Activated CD4-positive, alpha-beta memory T cell treated with anti-CD3 and anti-CD28 coated beads for 36 hours (primary cell): ENCODE data around the gene KIAA1549. TPM values are rescaled to one million over a fixed set of nuclear protein-coding genes. Genes with fewer than 3 reads are reported as not detected.

Experiments used
- CTCF ChIA-PET: fragments of 350-600 bp; sonication (Branson Sonifier 250); formaldehyde crosslinking; loops from one replicate; lab custom pipeline; 2021; ENCODE audit warnings: antibody characterized with exemption, inconsistent platforms; lab: Charles Lee
- POLR2A ChIA-PET: fragments of 350-600 bp; sonication (Branson Sonifier 250); formaldehyde crosslinking; loops from one replicate; lab custom pipeline; 2021; ENCODE audit warnings: antibody characterized with exemption; lab: Charles Lee
- DNase-seq: peaks from one replicate; pipeline ENCODE4 v3.0.0-alpha.2; 2020
- H3K27ac Mint-ChIP-seq: one replicate; pipeline ENCODE4 v1.8.0; 2021; ENCODE audit warnings: mixed read lengths
- H3K27me3 Mint-ChIP-seq: one replicate; pipeline ENCODE4 v1.8.0; 2021; ENCODE audit warnings: mixed read lengths
- H3K36me3 Mint-ChIP-seq: one replicate; pipeline ENCODE4 v1.8.0; 2021; ENCODE audit warnings: mixed read lengths
- H3K4me1 Mint-ChIP-seq: one replicate; pipeline ENCODE4 v1.8.0; 2021; ENCODE audit warnings: low read depth, mixed read lengths
- H3K4me3 Mint-ChIP-seq: one replicate; pipeline ENCODE4 v1.8.0; 2021; ENCODE audit warnings: mild to moderate bottlenecking, mixed read lengths
- H3K9me3 Mint-ChIP-seq: one replicate; pipeline ENCODE4 v1.8.0; 2021; ENCODE audit warnings: mixed read lengths
- intact Hi-C: fragments of 100-400 bp; cut with micrococcal nuclease; formaldehyde crosslinking; loops from one replicate; pipeline ENCODE4 v1.15.1; 2023
- total RNA-seq, 2 experiments: library from RNA; stranded (reverse); gene quantifications; one replicate each; pipeline ENCODE4 v1.2.3, GENCODE V29; 2021

Gene KIAA1549
- total RNA-seq, 2 experiments from 2014 or later: 0.85 to 0.95 TPM

DNA sequence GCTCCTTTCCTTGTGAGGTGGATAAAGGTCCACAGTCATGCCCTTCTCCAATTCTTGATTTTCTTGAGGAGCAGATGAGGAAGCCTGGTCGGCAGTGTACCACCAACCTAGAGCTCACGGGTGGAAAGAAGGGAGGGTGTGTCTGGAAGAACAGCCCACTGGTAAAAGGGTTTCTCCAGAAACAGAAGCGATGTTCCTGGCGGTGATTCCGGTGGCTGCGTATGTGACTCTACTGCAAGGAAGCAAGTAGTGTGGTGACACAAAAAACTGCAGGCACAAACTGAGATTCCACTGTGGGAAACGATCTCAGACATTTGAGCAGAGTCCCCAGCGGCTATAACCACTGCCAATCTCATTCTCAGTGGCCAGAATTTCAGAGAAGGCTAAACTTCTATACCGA lies 117.3 kb downstream of the KIAA1549 start:
- peak overlapping the region; percentile 57 for H3K27ac Mint-ChIP-seq
- CTCF ChIA-PET: interaction anchor here (0.8 to 1.0 kb wide), 2 partner anchors 13 to 36 kb away, joined by 3 read pairs; no protein-coding TSS in a partner anchor

GRCh38 chr7:138861051-138861450 lies 120.1 kb downstream of the KIAA1549 start:
- no peak overlapping the region for H3K4me3 Mint-ChIP-seq
- peaks cover 2% of the 10 kb centered on the region for H3K36me3 Mint-ChIP-seq
- intact Hi-C loops: loop anchor here (10.0 kb wide), 1 partner anchor 236 kb away; no protein-coding TSS in a partner anchor
- peaks cover 1% of the 10 kb centered on the region for H3K27me3 Mint-ChIP-seq
- peaks cover 20% of the 10 kb centered on the region for H3K4me1 Mint-ChIP-seq
- H3K9me3 Mint-ChIP-seq: peaks cover 9% of the 10 kb centered on the region
- H3K27ac Mint-ChIP-seq: no peak overlapping the region
- CTCF ChIA-PET: interaction anchor here (0.6 to 1.6 kb wide), 2 partner anchors 320 to 699 kb away, joined by 3 to 7 read pairs; no protein-coding TSS in a partner anchor
- no peak for DNase-seq
- POLR2A ChIA-PET: no interaction called here

More for the DNA sequence above, 117.3 kb downstream of the KIAA1549 start:
- Mint-ChIP-seq H3K4me1 (peaks cover 21% of the 10 kb centered on the region), H3K4me3 (no peak overlapping the region), H3K36me3 (no peaks in the 10 kb centered on the region), H3K27me3 (peaks cover 1% of the 10 kb centered on the region), H3K9me3 (no peaks in the 10 kb centered on the region)
- POLR2A ChIA-PET: no interaction called here
- DNase-seq: no peak
- intact Hi-C loops: loop anchor here (2.0 to 10.0 kb wide), 2 partner anchors 111 to 239 kb away; no protein-coding TSS in a partner anchor

DNA sequence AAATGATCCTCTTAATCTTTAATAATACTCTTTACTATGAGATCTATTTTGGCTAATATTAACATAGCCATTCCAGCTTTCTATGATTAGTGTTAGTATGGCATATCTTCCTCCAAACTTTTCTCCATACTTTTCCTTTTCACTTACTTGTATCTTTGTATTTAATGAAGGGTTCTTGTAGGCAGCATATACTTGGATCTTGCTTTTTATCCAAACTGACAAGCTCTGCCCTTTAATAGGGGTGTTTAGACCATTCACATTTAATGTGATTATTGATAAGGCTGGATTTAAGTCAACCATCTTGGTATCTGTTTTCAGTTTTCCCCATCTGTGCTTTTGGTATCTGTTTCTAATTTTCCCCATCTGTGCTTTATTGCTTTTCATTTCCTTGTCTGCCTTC lies 123.5 kb downstream of the KIAA1549 start:
- Mint-ChIP-seq H3K36me3 (peaks cover 2% of the 10 kb centered on the region), H3K9me3 (peaks cover 9% of the 10 kb centered on the region), H3K27me3 (peaks cover 5% of the 10 kb centered on the region), H3K27ac (no peak overlapping the region), H3K4me1 (peaks cover 9% of the 10 kb centered on the region), H3K4me3 (no peak overlapping the region)
- DNase-seq: no peak
- intact Hi-C loops: no loop called here
- ChIA-PET POLR2A (no interaction called here), CTCF (interaction anchor here (1.6 kb wide), 1 partner anchor 119 kb away, joined by 3 read pairs; no protein-coding TSS in a partner anchor)

DNA sequence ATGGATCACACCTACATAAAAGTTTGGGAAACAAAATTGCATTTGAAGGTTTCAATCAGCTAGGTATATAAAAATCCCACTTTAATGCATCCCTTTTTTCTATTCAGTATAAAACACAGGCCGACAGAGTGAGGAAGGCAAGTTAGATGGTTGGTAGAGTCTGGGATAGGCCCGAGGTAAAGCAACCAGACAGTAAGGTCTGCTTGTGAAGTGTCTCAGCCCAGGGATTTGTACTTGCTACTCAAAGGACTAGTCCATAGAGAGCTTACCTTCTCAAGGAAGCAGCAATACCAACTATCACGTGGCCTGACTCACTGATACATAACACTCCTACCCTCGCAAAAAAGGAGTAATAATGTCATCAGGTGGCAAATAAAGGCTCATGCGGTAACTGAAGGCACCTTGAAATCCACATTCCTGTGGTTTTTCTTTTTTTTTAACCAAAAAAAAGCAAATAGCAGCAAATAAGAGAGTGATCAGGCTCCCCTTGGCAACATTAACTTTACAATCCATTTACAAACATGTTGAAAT lies 127.0 kb downstream of the KIAA1549 start:
- ChIA-PET CTCF (no interaction called here), POLR2A (no interaction called here)
- Mint-ChIP-seq H3K27me3 (peaks cover 9% of the 10 kb centered on the region), H3K36me3 (peaks cover 5% of the 10 kb centered on the region), H3K9me3 (peaks cover 12% of the 10 kb centered on the region), H3K4me3 (no peak overlapping the region), H3K4me1 (peaks cover 9% of the 10 kb centered on the region), H3K27ac (no peak overlapping the region)
- DNase-seq: no peak
- intact Hi-C loops: no loop called here

DNA sequence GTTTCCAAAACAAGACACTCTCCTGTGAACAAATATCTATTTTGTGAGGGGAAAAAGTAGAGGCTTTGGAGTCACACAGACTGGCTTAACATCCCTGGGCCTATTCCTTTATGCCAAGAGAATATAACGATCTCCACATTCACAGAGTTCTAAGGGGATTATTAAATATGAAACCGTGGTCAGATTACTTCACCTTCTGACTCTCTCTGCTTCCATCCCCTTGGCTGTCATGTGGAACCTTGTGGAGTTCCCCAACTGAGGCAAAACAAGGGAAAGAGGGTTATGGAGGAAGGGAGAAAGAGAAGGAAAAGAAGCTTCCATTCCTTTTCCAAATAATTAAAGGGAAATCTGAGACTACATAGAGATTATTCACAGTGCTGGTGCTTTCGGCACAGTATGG lies 127.7 kb downstream of the KIAA1549 start:
- Mint-ChIP-seq H3K4me3 (no peak overlapping the region), H3K9me3 (peaks cover 12% of the 10 kb centered on the region), H3K36me3 (peaks cover 5% of the 10 kb centered on the region), H3K27me3 (peaks cover 8% of the 10 kb centered on the region), H3K4me1 (peaks cover 9% of the 10 kb centered on the region), H3K27ac (no peak overlapping the region)
- intact Hi-C loops: no loop called here
- no peak for DNase-seq
- ChIA-PET CTCF (no interaction called here), POLR2A (no interaction called here)

DNA sequence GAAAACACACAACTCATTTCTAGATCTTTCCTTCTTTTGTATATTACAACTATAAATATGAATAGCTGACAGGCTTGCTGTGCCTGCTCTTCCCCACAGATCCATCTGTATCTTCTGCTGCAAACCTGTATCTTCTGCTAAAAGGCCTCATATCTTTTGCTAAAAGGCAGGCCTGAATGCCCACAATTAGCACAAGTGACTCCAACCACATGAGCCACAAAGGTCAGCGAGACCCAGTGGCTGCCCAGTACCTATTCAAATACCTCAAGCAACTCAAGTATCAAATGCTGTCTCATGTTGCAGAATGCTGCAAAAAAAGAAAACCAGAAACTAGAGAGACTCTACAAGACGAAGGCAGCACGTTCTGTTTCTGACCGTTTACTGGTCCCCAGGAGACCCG lies 128.7 kb downstream of the KIAA1549 start:
- no peak for DNase-seq
- CTCF ChIA-PET: no interaction called here
- POLR2A ChIA-PET: no interaction called here
- H3K4me3 Mint-ChIP-seq: no peak overlapping the region
- no peak overlapping the region for H3K27ac Mint-ChIP-seq
- H3K4me1 Mint-ChIP-seq: peaks cover 9% of the 10 kb centered on the region
- H3K9me3 Mint-ChIP-seq: peaks cover 4% of the 10 kb centered on the region
- intact Hi-C loops: no loop called here
- peaks cover 4% of the 10 kb centered on the region for H3K36me3 Mint-ChIP-seq
- H3K27me3 Mint-ChIP-seq: peaks cover 8% of the 10 kb centered on the region

DNA sequence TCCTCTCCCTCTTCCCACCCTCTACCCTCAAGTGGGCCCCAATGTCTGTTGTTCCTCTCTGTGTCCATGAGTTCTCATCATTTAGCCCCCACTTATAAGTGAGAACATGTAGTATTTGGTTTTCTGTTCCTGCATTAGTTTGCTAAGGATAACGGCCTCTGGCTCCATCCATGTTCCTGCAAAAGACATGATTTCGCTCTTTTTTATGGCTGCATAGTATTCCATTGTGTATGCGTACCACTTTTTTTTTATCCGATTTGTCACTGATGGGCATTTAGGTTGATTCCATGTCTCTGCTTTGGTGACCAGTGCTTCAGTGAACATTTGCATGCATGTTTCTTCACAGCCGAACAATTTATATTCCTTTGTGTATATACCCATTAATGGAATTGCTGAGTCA lies 131.5 kb downstream of the KIAA1549 start:
- CTCF ChIA-PET: no interaction called here
- Mint-ChIP-seq H3K27me3 (peaks cover 6% of the 10 kb centered on the region), H3K4me1 (peaks cover 9% of the 10 kb centered on the region), H3K4me3 (no peak overlapping the region), H3K36me3 (peaks cover 4% of the 10 kb centered on the region), H3K27ac (no peak overlapping the region), H3K9me3 (peaks cover 4% of the 10 kb centered on the region)
- intact Hi-C loops: no loop called here
- DNase-seq: no peak
- POLR2A ChIA-PET: no interaction called here

DNA sequence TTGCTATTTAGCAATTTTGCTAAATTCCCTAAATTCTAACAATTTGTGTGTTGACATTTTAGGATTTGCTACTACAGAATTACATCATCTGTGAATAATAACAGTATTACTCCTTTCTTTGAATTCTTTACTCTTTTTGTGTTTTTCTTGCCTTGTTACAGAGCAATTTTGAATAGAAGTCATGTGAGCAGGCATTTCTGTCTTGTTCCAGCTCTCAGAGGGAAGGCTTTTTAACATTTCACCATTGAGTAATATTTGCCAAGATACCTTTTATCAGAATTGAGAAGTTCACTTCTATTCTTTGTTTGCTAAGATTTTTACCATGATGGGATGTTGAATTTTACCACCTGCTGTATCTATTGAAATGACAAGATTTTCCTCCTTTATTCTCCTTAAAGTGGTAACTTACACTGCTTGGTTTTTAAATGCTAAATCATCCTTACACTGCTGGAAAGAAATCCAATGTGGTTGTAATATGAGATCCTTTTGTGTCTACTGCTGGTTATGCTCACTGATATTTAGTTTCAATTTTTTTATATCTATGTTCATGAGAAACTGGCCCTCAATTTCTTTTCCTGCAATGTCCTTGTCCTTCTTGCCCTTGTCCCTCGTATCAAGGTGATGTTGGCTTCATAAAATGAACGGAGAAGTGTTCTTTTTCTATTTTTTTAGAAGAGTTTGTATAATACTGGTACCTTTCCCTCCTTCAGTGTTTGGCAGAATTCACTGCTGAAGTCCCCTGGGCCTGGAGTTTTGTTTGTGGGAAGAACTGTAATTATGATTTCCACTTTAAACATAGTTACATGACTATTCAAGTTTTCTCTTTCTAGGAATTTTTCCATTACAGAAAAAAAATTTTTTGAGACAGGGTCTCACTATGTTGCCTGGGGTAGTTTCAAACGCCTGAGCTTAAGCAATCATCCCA lies 132.9 kb downstream of the KIAA1549 start:
- Mint-ChIP-seq H3K27ac (no peak overlapping the region), H3K4me1 (peaks cover 3% of the 10 kb centered on the region), H3K9me3 (peaks cover 4% of the 10 kb centered on the region), H3K27me3 (peaks cover 5% of the 10 kb centered on the region), H3K36me3 (peaks cover 4% of the 10 kb centered on the region), H3K4me3 (no peak overlapping the region)
- DNase-seq: no peak
- intact Hi-C loops: no loop called here
- POLR2A ChIA-PET: no interaction called here
- CTCF ChIA-PET: no interaction called here

- ChIA-PET CTCF (no interaction called here), POLR2A (no interaction called here)
- Mint-ChIP-seq H3K4me1 (no peaks in the 10 kb centered on the region), H3K4me3 (no peak overlapping the region), H3K27me3 (peaks cover 6% of the 10 kb centered on the region), H3K9me3 (peaks cover 4% of the 10 kb centered on the region), H3K36me3 (peaks cover 4% of the 10 kb centered on the region), H3K27ac (no peak overlapping the region)
- no peak for DNase-seq
- intact Hi-C loops: no loop called here
Measured at GRCh38 chr7:138845711-138846110, 135.5 kb downstream of the KIAA1549 start.

- ChIA-PET CTCF (no interaction called here), POLR2A (no interaction called here)
- no peaks in the 10 kb centered on the region for H3K4me1 Mint-ChIP-seq
Measured at GRCh38 chr7:138843632-138844580, 137.3 kb downstream of the KIAA1549 start.

DNA sequence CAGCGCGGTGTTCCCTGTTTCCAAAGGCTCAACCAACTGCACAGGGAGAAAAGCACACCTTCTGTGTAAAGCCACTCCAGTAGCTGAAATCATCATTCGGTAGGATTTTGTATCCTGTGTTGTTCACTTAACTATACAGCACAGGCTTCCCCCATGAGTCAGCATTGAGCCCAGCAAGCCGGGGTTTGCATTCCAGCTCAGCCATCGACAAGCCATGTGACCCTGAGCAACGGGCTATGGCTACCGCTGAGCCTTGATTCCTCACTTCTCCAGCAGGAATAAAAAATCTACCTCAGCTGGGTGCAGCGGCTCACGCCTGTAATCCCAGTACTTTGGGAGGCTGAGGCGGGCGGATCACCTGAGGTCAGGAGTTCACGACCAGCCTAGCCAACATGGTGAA lies 139.1 kb downstream of the KIAA1549 start:
- no peaks in the 10 kb centered on the region for H3K9me3 Mint-ChIP-seq
- peaks cover 7% of the 10 kb centered on the region for H3K27me3 Mint-ChIP-seq
- H3K27ac Mint-ChIP-seq: no peak overlapping the region
- H3K4me3 Mint-ChIP-seq: no peak overlapping the region
- intact Hi-C loops: no loop called here
- no peak for DNase-seq
- H3K36me3 Mint-ChIP-seq: no peaks in the 10 kb centered on the region
- ChIA-PET POLR2A (no interaction called here), CTCF (no interaction called here)
- no peaks in the 10 kb centered on the region for H3K4me1 Mint-ChIP-seq

More at GRCh38 chr7:138843632-138844580, 137.3 kb downstream of the KIAA1549 start:
- H3K9me3 Mint-ChIP-seq: no peaks in the 10 kb centered on the region
- H3K27me3 Mint-ChIP-seq: peaks cover 7% of the 10 kb centered on the region
- no peak overlapping the region for H3K4me3 Mint-ChIP-seq
- intact Hi-C loops: no loop called here
- DNase-seq: no peak
- H3K36me3 Mint-ChIP-seq: no peaks in the 10 kb centered on the region
- H3K27ac Mint-ChIP-seq: no peak overlapping the region
